Natural killer cell (primary cell): ENCODE results near the gene KSR1. TPM values are rescaled to one million over a fixed set of nuclear protein-coding genes. Genes with fewer than 3 reads are reported as not detected.

Experiments
- ATAC-seq, 3 donors: fragments of 150-1000 bp in 2 of 3; fragments of 200-7000 bp in 1 of 3; cut with Tn5 transposase; 1 replicate in 1 of 3; 2 replicates in 2 of 3; pipeline ENCODE4 v1.10.0; 2021; ENCODE audit warnings: mild to moderate bottlenecking in 2 of 3, moderate library complexity in 2 of 3
- DNase-seq, 2 donors: peaks; one replicate each; pipeline versions ENCODE4 v3.0.0 to v3.0.0-alpha.2; 2013 to 2021; ENCODE audit warnings: mixed read lengths in 1 of 2
- H3K27ac ChIP-seq: one replicate; pipeline ENCODE4 v1.5.1; 2013; ENCODE audit warnings: mild to moderate bottlenecking, low read length
- H3K27me3 ChIP-seq: one replicate; pipeline ENCODE4 v1.6.1; 2013; ENCODE audit warnings: low read length; ENCODE audit not compliant: control insufficient read depth, insufficient read depth
- H3K36me3 ChIP-seq: one replicate; pipeline ENCODE4 v1.6.1; 2013; ENCODE audit warnings: low read length; ENCODE audit not compliant: control insufficient read depth, insufficient read depth
- H3K4me1 ChIP-seq: one replicate; pipeline ENCODE4 v1.6.1; 2013; ENCODE audit warnings: low read length; ENCODE audit not compliant: control insufficient read depth, insufficient read depth
- H3K4me3 ChIP-seq: one replicate; pipeline ENCODE4 v1.5.1; 2013; ENCODE audit warnings: low read length
- H3K9me3 ChIP-seq: one replicate; pipeline ENCODE4 v1.6.1; 2013; ENCODE audit warnings: low read length; ENCODE audit not compliant: control insufficient read depth, insufficient read depth
- H3K27ac Mint-ChIP-seq, 2 donors: one replicate each; pipeline ENCODE4 v1.8.0; 2022; ENCODE audit warnings: mild to moderate bottlenecking in 2 of 2, mixed read lengths in 2 of 2, moderate library complexity in 1 of 2
- H3K27me3 Mint-ChIP-seq, 2 donors: one replicate each; pipeline ENCODE4 v1.8.0; 2022; ENCODE audit warnings: low read depth in 2 of 2, mixed read lengths in 2 of 2
- H3K36me3 Mint-ChIP-seq: one replicate; pipeline ENCODE4 v1.8.0; 2022; ENCODE audit warnings: mixed read lengths
- H3K4me1 Mint-ChIP-seq, 2 donors: one replicate each; pipeline ENCODE4 v1.8.0; 2022; ENCODE audit warnings: mixed read lengths in 2 of 2
- H3K4me3 Mint-ChIP-seq: one replicate; pipeline ENCODE4 v1.8.0; 2022; ENCODE audit warnings: mild to moderate bottlenecking, moderate library complexity, mixed read lengths
- H3K9me3 Mint-ChIP-seq, 2 donors: one replicate each; pipeline ENCODE4 v1.8.0; 2022; ENCODE audit warnings: mixed read lengths in 2 of 2
- whole genome bisulfite sequencing: methylation state at CpG from one replicate; pipeline ENCODE4 v1.1.7; 2013; ENCODE audit warnings: missing lambda C conversion rate; ENCODE audit not compliant: insufficient coverage; 5-methylcytosine and 5-hydroxymethylcytosine counted together
- intact Hi-C: fragments of 100-400 bp; cut with micrococcal nuclease; formaldehyde crosslinking; loops from one replicate; pipeline ENCODE4 v1.14.2; 2022
- total RNA-seq, 4 donors: library from RNA; stranded (reverse); fragments of 120-200 nt in 1 of 4; gene quantifications; one replicate each; pipeline versions ENCODE4 v1.2.3 to v1.2.4, GENCODE V29; 2013 to 2022
- TF ChIP-seq, protein P1 (sequence below): fragments of 200-600 bp; IDR thresholded peaks from one replicate; pipeline ENCODE4 v1.8.0; 2022; ENCODE audit warnings: antibody characterized with exemption

The KSR1 gene
- total RNA-seq, 3 donors from 2014 or later (not counting 1 experiment from before 2014, with no cell fraction given), result 46.4 to 63.1 (median 59.2) TPM

DNA sequence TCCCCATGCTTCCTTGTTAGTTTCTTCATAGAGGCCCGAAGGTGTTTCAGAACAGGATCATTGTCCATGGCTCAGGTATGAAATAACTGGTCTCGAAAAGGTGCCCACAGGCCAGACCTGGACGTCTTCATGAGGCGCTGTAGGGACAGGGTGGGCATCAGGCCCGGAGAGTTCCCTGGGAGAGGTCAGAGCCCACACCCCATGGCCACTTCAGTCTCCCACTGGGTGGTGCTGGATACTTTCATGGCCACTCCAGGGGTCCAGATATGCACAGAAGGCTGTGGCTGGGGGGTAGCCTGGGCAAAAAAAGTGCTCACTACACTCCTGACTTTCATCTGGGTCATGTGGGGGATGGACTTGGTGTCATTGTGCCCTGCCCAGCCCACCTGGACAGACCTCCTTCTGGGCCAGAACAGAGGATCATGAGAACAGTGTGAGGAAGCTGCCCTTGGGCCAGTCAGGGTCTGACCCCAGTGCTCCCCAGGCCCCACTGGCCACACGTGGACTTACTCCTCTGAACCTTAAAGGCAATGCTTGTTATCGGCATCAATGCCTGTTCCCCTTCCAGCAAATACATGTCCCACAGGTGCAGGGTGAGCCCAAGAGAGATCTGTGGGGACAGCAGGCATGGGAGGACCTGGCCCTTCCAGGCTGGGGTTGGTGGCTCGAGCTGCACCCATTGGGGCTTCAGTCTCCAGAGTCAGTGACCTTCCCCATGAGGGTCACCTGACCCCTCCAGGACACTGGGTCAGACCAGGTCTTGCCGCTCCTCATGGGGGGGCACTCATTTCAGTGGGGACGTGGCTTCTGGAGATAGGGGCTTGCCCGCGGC lies 211.6 kb downstream of the KSR1 start:
- H3K27me3 ChIP-seq, result no peaks in the 10 kb centered on the region
- no peak for DNase-seq
- Mint-ChIP-seq H3K9me3 (no peaks in the 10 kb centered on the region), H3K4me3 (no peak overlapping the region), H3K4me1 (no peaks in the 10 kb centered on the region), H3K27ac (no peak overlapping the region), H3K36me3 (no peaks in the 10 kb centered on the region), H3K27me3 (no peaks in the 10 kb centered on the region)
- H3K9me3 ChIP-seq, result no peaks in the 10 kb centered on the region
- no peak for ATAC-seq
- no peaks in the 10 kb centered on the region for H3K4me1 ChIP-seq
- no peak overlapping the region for H3K27ac ChIP-seq
- 88% methylated on average over 12 of the region's 12 CpGs for WGBS
- intact Hi-C loops, result no loop called here
- TF ChIP-seq, protein P1, sequence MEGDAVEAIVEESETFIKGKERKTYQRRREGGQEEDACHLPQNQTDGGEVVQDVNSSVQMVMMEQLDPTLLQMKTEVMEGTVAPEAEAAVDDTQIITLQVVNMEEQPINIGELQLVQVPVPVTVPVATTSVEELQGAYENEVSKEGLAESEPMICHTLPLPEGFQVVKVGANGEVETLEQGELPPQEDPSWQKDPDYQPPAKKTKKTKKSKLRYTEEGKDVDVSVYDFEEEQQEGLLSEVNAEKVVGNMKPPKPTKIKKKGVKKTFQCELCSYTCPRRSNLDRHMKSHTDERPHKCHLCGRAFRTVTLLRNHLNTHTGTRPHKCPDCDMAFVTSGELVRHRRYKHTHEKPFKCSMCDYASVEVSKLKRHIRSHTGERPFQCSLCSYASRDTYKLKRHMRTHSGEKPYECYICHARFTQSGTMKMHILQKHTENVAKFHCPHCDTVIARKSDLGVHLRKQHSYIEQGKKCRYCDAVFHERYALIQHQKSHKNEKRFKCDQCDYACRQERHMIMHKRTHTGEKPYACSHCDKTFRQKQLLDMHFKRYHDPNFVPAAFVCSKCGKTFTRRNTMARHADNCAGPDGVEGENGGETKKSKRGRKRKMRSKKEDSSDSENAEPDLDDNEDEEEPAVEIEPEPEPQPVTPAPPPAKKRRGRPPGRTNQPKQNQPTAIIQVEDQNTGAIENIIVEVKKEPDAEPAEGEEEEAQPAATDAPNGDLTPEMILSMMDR, result no peak
- no peak overlapping the region for H3K4me3 ChIP-seq
- H3K36me3 ChIP-seq, result no peaks in the 10 kb centered on the region

DNA sequence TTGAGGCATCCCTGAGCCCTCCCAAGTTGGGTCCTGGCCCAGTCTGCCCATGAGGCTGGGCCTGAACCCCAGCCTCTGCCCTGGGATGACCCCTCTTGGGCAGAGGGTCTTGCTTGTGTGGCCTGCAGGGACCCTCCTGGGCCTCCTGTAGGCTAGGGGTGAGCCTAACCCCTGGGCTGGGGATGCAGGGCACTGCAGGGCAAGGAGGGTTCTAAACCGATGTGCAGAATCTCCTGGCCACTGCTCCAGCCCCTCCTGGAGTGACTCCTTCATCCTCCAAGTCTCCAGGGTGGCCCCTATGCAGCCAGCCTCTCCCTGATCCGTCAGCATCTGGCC lies 212.2 kb downstream of the KSR1 start:
- Mint-ChIP-seq H3K27me3 (no peaks in the 10 kb centered on the region), H3K27ac (no peak overlapping the region), H3K9me3 (no peaks in the 10 kb centered on the region), H3K4me1 (no peaks in the 10 kb centered on the region), H3K36me3 (no peaks in the 10 kb centered on the region), H3K4me3 (no peak overlapping the region)
- Histone ChIP-seq H3K36me3 (no peaks in the 10 kb centered on the region), H3K27me3 (no peaks in the 10 kb centered on the region), H3K9me3 (no peaks in the 10 kb centered on the region), H3K4me1 (no peaks in the 10 kb centered on the region), H3K27ac (no peak overlapping the region), H3K4me3 (no peak overlapping the region)
- TF ChIP-seq, protein P1, result no peak
- WGBS, result 53% methylated on average over 2 of the region's 2 CpGs
- ATAC-seq (no peak), DNase-seq (no peak)
- intact Hi-C loops, result no loop called here

DNA sequence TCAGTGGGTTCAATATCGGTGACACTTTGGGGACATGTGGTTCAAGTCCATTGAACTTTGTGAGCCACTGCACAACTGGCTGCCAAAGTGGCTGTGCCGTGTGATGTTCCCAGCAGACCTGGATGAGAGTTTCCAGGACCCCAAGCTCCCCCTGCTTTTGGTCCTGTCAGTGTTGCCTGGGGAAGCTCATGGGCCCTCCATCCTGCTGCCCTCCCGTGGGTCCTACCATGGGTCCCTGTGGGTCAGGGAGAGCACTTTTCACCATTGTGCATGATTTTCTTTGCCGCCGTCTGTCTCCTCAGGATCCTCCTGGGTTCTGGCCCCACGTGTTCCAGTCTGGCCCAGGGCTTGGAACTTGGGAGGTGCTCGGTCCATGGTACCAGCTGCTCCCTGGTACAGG lies 212.9 kb downstream of the KSR1 start:
- TF ChIP-seq, protein P1, result no peak
- no peaks in the 10 kb centered on the region for H3K9me3 Mint-ChIP-seq

DNA sequence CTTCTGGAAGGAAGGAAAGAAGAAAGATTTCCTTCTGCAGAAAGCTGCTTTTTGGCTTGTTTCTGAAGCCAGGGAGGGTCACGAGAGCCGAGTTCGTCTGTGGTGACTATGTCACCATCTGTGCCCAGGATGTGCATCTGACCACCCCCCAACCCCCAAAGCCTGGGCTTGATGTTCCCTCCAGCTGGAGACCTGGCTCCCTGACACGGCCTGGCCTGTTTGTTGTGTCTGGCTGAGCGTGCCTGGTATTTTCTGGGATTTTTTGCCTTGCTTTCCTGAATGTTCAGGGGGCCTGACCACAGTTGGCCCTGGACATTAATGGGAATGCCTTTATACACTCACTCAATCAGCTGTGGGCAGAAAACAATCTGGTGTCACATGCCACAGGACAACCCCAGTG lies 213.6 kb downstream of the KSR1 start:
- no peaks in the 10 kb centered on the region for H3K27me3 ChIP-seq
- Mint-ChIP-seq H3K36me3 (no peaks in the 10 kb centered on the region), H3K27me3 (no peaks in the 10 kb centered on the region), H3K4me3 (no peak overlapping the region), H3K4me1 (no peaks in the 10 kb centered on the region), H3K27ac (no peak overlapping the region), H3K9me3 (no peaks in the 10 kb centered on the region)
- no peak for ATAC-seq
- 79% methylated on average over 5 of the region's 5 CpGs for WGBS
- no peak overlapping the region for H3K4me3 ChIP-seq
- H3K9me3 ChIP-seq, result no peaks in the 10 kb centered on the region
- H3K4me1 ChIP-seq, result no peaks in the 10 kb centered on the region
- TF ChIP-seq, protein P1, result no peak
- H3K36me3 ChIP-seq, result no peaks in the 10 kb centered on the region
- no peak for DNase-seq
- no peak overlapping the region for H3K27ac ChIP-seq
- intact Hi-C loops, result no loop called here

More for the DNA sequence above, 212.9 kb downstream of the KSR1 start:
- Histone ChIP-seq H3K36me3 (no peaks in the 10 kb centered on the region), H3K27me3 (no peaks in the 10 kb centered on the region), H3K4me1 (no peaks in the 10 kb centered on the region), H3K27ac (no peak overlapping the region), H3K9me3 (no peaks in the 10 kb centered on the region), H3K4me3 (no peak overlapping the region)
- intact Hi-C loops, result no loop called here
- WGBS, result 88% methylated on average over 7 of the region's 7 CpGs
- no peak for DNase-seq
- Mint-ChIP-seq H3K27ac (no peak overlapping the region), H3K4me3 (no peak overlapping the region), H3K4me1 (no peaks in the 10 kb centered on the region), H3K36me3 (no peaks in the 10 kb centered on the region), H3K27me3 (no peaks in the 10 kb centered on the region)
- ATAC-seq, result no peak
